ENCODE measurements around the gene LRRC7.

LRRC7 gene

GRCh38 chr1:69976896-69977295 lies 409.2 kb downstream of the LRRC7 start:
- no peak for DNase-seq (ENCODE audit: low read depth)

- DNase-seq (ENCODE audit: low read depth) = peak; percentile 38
Observed at GRCh38 chr1:69982992-69983391, 415.3 kb downstream of the LRRC7 start.

- no peak for DNase-seq (ENCODE audit: low read depth)
Observed at GRCh38 chr1:69985376-69985775, 417.7 kb downstream of the LRRC7 start.

GRCh38 chr1:69985901-69986439 lies 418.2 kb downstream of the LRRC7 start:
- DNase-seq (ENCODE audit: low read depth) = no peak

GRCh38 chr1:69987881-69988280 lies 420.2 kb downstream of the LRRC7 start:
- DNase-seq (ENCODE audit: low read depth) = no peak

GRCh38 chr1:69991644-69992043 lies 423.9 kb downstream of the LRRC7 start:
- DNase-seq (ENCODE audit: low read depth) = no peak

- DNase-seq (ENCODE audit: low read depth) = no peak
Observed at GRCh38 chr1:69992594-69992993, 424.9 kb downstream of the LRRC7 start.

GRCh38 chr1:69993810-69994209 lies 426.1 kb downstream of the LRRC7 start:
- peak; percentile 12 for DNase-seq (ENCODE audit: low read depth)

GRCh38 chr1:69994241-69994640 lies 426.5 kb downstream of the LRRC7 start:
- DNase-seq (ENCODE audit: low read depth) = no peak

GRCh38 chr1:69998847-69999246 lies 431.1 kb downstream of the LRRC7 start:
- no peak for DNase-seq (ENCODE audit: low read depth)

- no peak for DNase-seq (ENCODE audit: low read depth)
Observed at GRCh38 chr1:70003211-70003908, 435.6 kb downstream of the LRRC7 start.

GRCh38 chr1:70005386-70006034 lies 437.8 kb downstream of the LRRC7 start:
- no peak for DNase-seq (ENCODE audit: low read depth)

- DNase-seq (ENCODE audit: low read depth) = no peak
Observed at GRCh38 chr1:70008660-70009059, 440.9 kb downstream of the LRRC7 start.

- no peak for DNase-seq (ENCODE audit: low read depth)
Observed at GRCh38 chr1:70017770-70018169, 450.0 kb downstream of the LRRC7 start.

- DNase-seq (ENCODE audit: low read depth) = no peak
Observed at GRCh38 chr1:70024272-70024671, 456.6 kb downstream of the LRRC7 start.

- DNase-seq (ENCODE audit: low read depth) = no peak
Observed at GRCh38 chr1:70025052-70025451, 457.3 kb downstream of the LRRC7 start.

- DNase-seq (ENCODE audit: low read depth) = no peak
Observed at GRCh38 chr1:70025846-70026245, 458.1 kb downstream of the LRRC7 start.

GRCh38 chr1:70033266-70033873 lies 465.6 kb downstream of the LRRC7 start:
- DNase-seq (ENCODE audit: low read depth) = no peak

GRCh38 chr1:70033936-70034335 lies 466.2 kb downstream of the LRRC7 start:
- DNase-seq (ENCODE audit: low read depth) = no peak

- DNase-seq (ENCODE audit: low read depth) = peak; percentile 52
Observed at GRCh38 chr1:70034403-70034802, 466.7 kb downstream of the LRRC7 start.

- DNase-seq (ENCODE audit: low read depth) = no peak
Observed at GRCh38 chr1:70038025-70038424, 470.3 kb downstream of the LRRC7 start.

GRCh38 chr1:70039485-70039884 lies 471.8 kb downstream of the LRRC7 start:
- no peak for DNase-seq (ENCODE audit: low read depth)
